ENCODE measurements around the gene MAP4K4. TPM values are rescaled to one million over a fixed set of nuclear protein-coding genes. Genes with fewer than 3 reads are reported as not detected.

Gene MAP4K4
- total RNA-seq, 1 donor from 2014 or later = 49.9 TPM

GRCh38 chr2:101812226-101812625, 114.7 kb downstream of the MAP4K4 start:
- no peak for DNase-seq (ENCODE audit: low spot score)

GRCh38 chr2:101814752-101815151, 117.2 kb downstream of the MAP4K4 start:
- DNase-seq (ENCODE audit: low spot score) = no peak

- DNase-seq (ENCODE audit: low spot score) = no peak
Measured at GRCh38 chr2:101815154-101815553, 117.6 kb downstream of the MAP4K4 start.

- no peak for DNase-seq (ENCODE audit: low spot score)
Measured at GRCh38 chr2:101815739-101816391, 118.4 kb downstream of the MAP4K4 start.

- DNase-seq (ENCODE audit: low spot score) = no peak
Measured at GRCh38 chr2:101816598-101816997, 119.1 kb downstream of the MAP4K4 start.

- no peak for DNase-seq (ENCODE audit: low spot score)
Measured at GRCh38 chr2:101817481-101817880, 120.0 kb downstream of the MAP4K4 start.

GRCh38 chr2:101818531-101819451, 121.3 kb downstream of the MAP4K4 start:
- no peak for DNase-seq (ENCODE audit: low spot score)

- peak; percentile 52 for DNase-seq (ENCODE audit: low spot score)
Measured at GRCh38 chr2:101820519-101820918, 123.0 kb downstream of the MAP4K4 start.

GRCh38 chr2:101821059-101821805, 123.7 kb downstream of the MAP4K4 start:
- DNase-seq (ENCODE audit: low spot score) = no peak

- no peak for DNase-seq (ENCODE audit: low spot score)
Measured at GRCh38 chr2:101821828-101822458, 124.4 kb downstream of the MAP4K4 start.

GRCh38 chr2:101823347-101823791, 125.9 kb downstream of the MAP4K4 start:
- DNase-seq (ENCODE audit: low spot score) = peak; percentile 53

GRCh38 chr2:101823859-101824258, 126.4 kb downstream of the MAP4K4 start:
- no peak for DNase-seq (ENCODE audit: low spot score)

GRCh38 chr2:101826716-101827115, 129.2 kb downstream of the MAP4K4 start:
- no peak for DNase-seq (ENCODE audit: low spot score)

- DNase-seq (ENCODE audit: low spot score) = no peak
Measured at GRCh38 chr2:101827246-101827645, 129.7 kb downstream of the MAP4K4 start.

- no peak for DNase-seq (ENCODE audit: low spot score)
Measured at GRCh38 chr2:101828257-101828656, 130.8 kb downstream of the MAP4K4 start.

GRCh38 chr2:101828673-101829334, 131.3 kb downstream of the MAP4K4 start:
- no peak for DNase-seq (ENCODE audit: low spot score)

GRCh38 chr2:101829429-101829828, 131.9 kb downstream of the MAP4K4 start:
- no peak for DNase-seq (ENCODE audit: low spot score)

GRCh38 chr2:101830146-101830545, 132.6 kb downstream of the MAP4K4 start:
- DNase-seq (ENCODE audit: low spot score) = no peak

GRCh38 chr2:101830555-101830954, 133.0 kb downstream of the MAP4K4 start:
- no peak for DNase-seq (ENCODE audit: low spot score)

- peak; percentile 77 for DNase-seq (ENCODE audit: low spot score)
Measured at GRCh38 chr2:101831351-101831865, 133.9 kb downstream of the MAP4K4 start.

GRCh38 chr2:101832114-101832513, 134.6 kb downstream of the MAP4K4 start:
- DNase-seq (ENCODE audit: low spot score) = no peak

Data from ureter (tissue), 1 donor.